Heart right ventricle (tissue), 16 donors: ENCODE results near the gene CADM1. TPM values are rescaled to one million over a fixed set of nuclear protein-coding genes. Genes with fewer than 3 reads are reported as not detected.

ENCODE experiments used
- ATAC-seq, 8 donors: fragments of 200-7000 bp; cut with Tn5 transposase; one replicate each; pipeline ENCODE4 v1.9.1; 2020; ENCODE audit warnings: mild to moderate bottlenecking in 8 of 8, moderate library complexity in 8 of 8, moderate number of reproducible peaks in 1 of 8
- DNase-seq, 2 donors: peaks; one replicate each; pipeline ENCODE4 v3.0.0-alpha.2; 2020
- H3K27ac ChIP-seq, 10 donors: fragments of 200-600 bp; sonication (generic) in 2 of 10; one replicate each; pipeline versions ENCODE4 v1.5.0 to v1.8.0; 2020 to 2022; ENCODE audit warnings: mild to moderate bottlenecking in 3 of 10
- H3K27me3 ChIP-seq, 7 donors: fragments of 200-600 bp; one replicate each; pipeline ENCODE4 v1.8.0; 2021 to 2022; ENCODE audit warnings: mild to moderate bottlenecking in 2 of 7
- H3K36me3 ChIP-seq, 9 donors: fragments of 200-600 bp; sonication (generic) in 1 of 9; one replicate each; pipeline versions ENCODE4 v1.5.0 to v1.8.0; 2020 to 2022; ENCODE audit warnings: mild to moderate bottlenecking in 2 of 9
- H3K4me1 ChIP-seq, 9 donors: fragments of 200-600 bp; sonication (generic) in 1 of 9; one replicate each; pipeline versions ENCODE4 v1.5.0 to v1.8.0; 2020 to 2022; ENCODE audit warnings: mild to moderate bottlenecking in 4 of 9
- H3K4me3 ChIP-seq, 10 donors: fragments of 200-600 bp; sonication (generic) in 2 of 10; one replicate each; pipeline versions ENCODE4 v1.5.0 to v1.8.0; 2020 to 2022; ENCODE audit warnings: mild to moderate bottlenecking in 7 of 10, moderate library complexity in 2 of 10
- H3K9me3 ChIP-seq, 11 donors: fragments of 200-600 bp in 10 of 11; sonication (generic) in 2 of 11; one replicate each; pipeline versions ENCODE4 v1.5.0 to v1.8.0; 2013 to 2022; ENCODE audit warnings: mild to moderate bottlenecking in 2 of 11, control low read depth in 1 of 11, moderate library complexity in 1 of 11
- CTCF ChIP-seq, 9 donors: fragments of 200-600 bp; sonication (generic) in 2 of 9; IDR thresholded peaks; one replicate each; pipeline versions ENCODE4 v1.5.0 to v1.8.0; 2021 to 2022; ENCODE audit warnings: antibody characterized with exemption in 9 of 9, mild to moderate bottlenecking in 5 of 9, moderate library complexity in 1 of 9
- WGBS, 2 donors: extraction: QIAGEN DNeasy Blood & Tissue Kit; methylation state at CpG; one replicate each; pipeline ENCODE4 v1.1.7; 2013; ENCODE audit warnings: inconsistent platforms in 1 of 2; 5-methylcytosine and 5-hydroxymethylcytosine counted together
- intact Hi-C, 10 donors: fragments of 100-400 bp; cut with DNase I; formaldehyde crosslinking; loops; one replicate each; pipeline versions ENCODE4 v1.11.1 to v1.14.2; 2022
- polyA plus RNA-seq, 2 donors: library from polyadenylated mRNA; stranded (reverse); fragments of 200-250 nt; gene quantifications; one replicate each; pipeline ENCODE4 v1.2.3, GENCODE V29; 2013
- total RNA-seq, 10 donors: library from RNA; stranded (reverse); fragmentation: NEBNext Ultra II Directional in 3 of 10; extraction: Animal tissue kit (Norgen Biotek cat#: 25700) in 3 of 10; gene quantifications; one replicate each; pipeline versions ENCODE4 v1.2.1 to v1.2.4, GENCODE V29; 2021 to 2023
- donor health status: Arrhythmogenic right ventricular cardiomyopathy.
- donor health status: ischemic (EF 13 %, LVEDD 7.1; RV severe dilation, severe dysfunction).
- donor health status: healthy with polysubstance abuse.
- donor health status: DM: no; HTN: yes; CAD: no.
- donor health status: DM: no; HTN: no; CAD: no.
- donor health status: ischemic (EF 25% LVEDD 6.9; RV normal size, moderate dysfunction).
- donor health status: ischemic (EF 25% LVEDD 5.7; RV mildly dilated, moderate dysfunction).
- donor health status: healthy.
- donor health status: DM: yes; HTN: yes; CAD: no.
- donor health status: Ischemic cardiomyopathy.
- donor health status: ischemic (EF 35%, LVEDD 5.7; RV mildly dilated, moderate dysfunction).
- donor health status: nonischemic (EF 11% LVEDD 7.7; RV severe dilation, severe dysfunction).
- donor health status: DM: yes; HTN: yes; CAD: no.
- donor health status: PGD.
- donor health status: ischemic (EF 29% LVEDD 5.4; RV normal size, mild dysfunction).
- donor health status: nonischemic (EF 23%, LVEDD 6.1; RV moderate dilation, normal function).

CADM1 gene
- total and polyA plus RNA-seq, 12 donors = 10.2 to 83.0 (median 41.4) TPM

DNA sequence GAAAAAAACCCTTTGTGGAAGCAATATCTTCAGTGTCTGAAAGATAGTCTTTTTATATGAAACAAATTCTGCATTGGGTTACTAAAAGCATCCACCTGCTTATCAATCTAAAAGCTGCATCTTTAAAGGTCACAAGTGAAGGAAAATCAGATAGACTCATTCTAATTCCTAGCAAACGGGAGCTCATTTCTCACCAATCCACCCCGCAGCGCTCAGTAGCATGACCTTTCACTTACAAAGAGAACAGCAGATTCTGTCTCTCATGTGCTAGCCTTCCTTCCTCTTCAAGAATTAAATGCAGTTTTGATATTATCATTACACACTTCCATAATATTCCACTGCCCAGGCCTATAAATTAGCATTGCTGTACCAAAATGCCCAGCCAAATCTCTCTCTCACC lies 212.9 kb downstream of the CADM1 start:
- DNase-seq (no peak), ATAC-seq (peak in 2 of 8 donors; percentile 35 to 39)
- no peaks in the 10 kb centered on the region for H3K27me3 ChIP-seq
- no peaks in the 10 kb centered on the region for H3K9me3 ChIP-seq
- WGBS, 2 donors = 39 to 51% methylated on average over 3 of the region's 3 CpGs
- no peak overlapping the region for H3K27ac ChIP-seq
- TF ChIP-seq CTCF (IDR thresholded peaks at IDR 0.05) = no peak
- H3K4me3 ChIP-seq = no peak overlapping the region
- intact Hi-C loops = no loop called here
- H3K36me3 ChIP-seq = no peaks in the 10 kb centered on the region
- peaks cover 0 to 28% (median 15%) of the 10 kb centered on the region in 9 donors for H3K4me1 ChIP-seq

DNA sequence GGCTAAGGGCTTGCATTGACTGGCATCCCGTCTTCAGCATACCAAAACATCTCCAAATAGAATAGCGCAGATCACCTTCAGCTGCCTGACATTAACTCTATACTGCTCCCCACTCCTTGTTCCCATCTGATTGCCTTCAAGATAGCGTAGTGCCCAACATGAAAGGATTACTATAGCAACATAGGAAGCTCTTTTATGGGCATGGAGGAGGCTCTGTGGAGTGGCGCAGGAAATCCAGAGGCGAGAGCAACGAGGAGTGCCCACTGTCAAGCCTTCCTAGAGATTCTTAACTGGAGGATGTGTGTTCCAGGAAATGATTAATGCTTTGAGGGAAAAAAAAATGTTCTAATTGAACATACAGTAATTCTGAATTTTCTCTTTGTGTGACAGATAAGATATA lies 213.3 kb downstream of the CADM1 start:
- Histone ChIP-seq H3K9me3 (no peaks in the 10 kb centered on the region), H3K27ac (no peak overlapping the region), H3K36me3 (no peaks in the 10 kb centered on the region), H3K4me1 (peaks cover 0 to 32% (median 15%) of the 10 kb centered on the region in 9 donors), H3K4me3 (no peak overlapping the region), H3K27me3 (no peaks in the 10 kb centered on the region)
- WGBS, 2 donors = 59 to 63% methylated on average over 6 of the region's 6 CpGs
- no peak for TF ChIP-seq CTCF (IDR thresholded peaks at IDR 0.05)
- intact Hi-C loops = no loop called here
- peak in 1 of 8 donors; percentile 37 for ATAC-seq
- no peak for DNase-seq

- no peak for TF ChIP-seq CTCF (IDR thresholded peaks at IDR 0.05)
- intact Hi-C loops = no loop called here
- WGBS, 2 donors = 62 to 88% methylated on average over 1 of the region's 1 CpG
Observed at GRCh38 chr11:115290479-115290878, 213.7 kb downstream of the CADM1 start.

GRCh38 chr11:115287266-115287665 lies 216.9 kb downstream of the CADM1 start:
- Histone ChIP-seq H3K4me3 (no peak overlapping the region), H3K27me3 (no peaks in the 10 kb centered on the region), H3K9me3 (no peaks in the 10 kb centered on the region), H3K27ac (no peak overlapping the region), H3K4me1 (peaks cover 0 to 47% (median 15%) of the 10 kb centered on the region in 9 donors), H3K36me3 (no peaks in the 10 kb centered on the region)
- intact Hi-C loops = no loop called here
- DNase-seq (no peak), ATAC-seq (no peak)
- WGBS, 2 donors = 86 to 97% methylated on average over 6 of the region's 6 CpGs
- no peak for TF ChIP-seq CTCF (IDR thresholded peaks at IDR 0.05)

More at GRCh38 chr11:115290479-115290878, 213.7 kb downstream of the CADM1 start:
- DNase-seq = no peak
- no peak overlapping the region for H3K27ac ChIP-seq
- ATAC-seq = no peak
- no peaks in the 10 kb centered on the region for H3K9me3 ChIP-seq
- no peak overlapping the region for H3K4me3 ChIP-seq
- no peaks in the 10 kb centered on the region for H3K27me3 ChIP-seq
- H3K36me3 ChIP-seq = no peaks in the 10 kb centered on the region
- peaks cover 0 to 32% (median 15%) of the 10 kb centered on the region in 9 donors for H3K4me1 ChIP-seq
